Ascending aorta (tissue), 2 donors: ENCODE results near the gene GNAT2. TPM values are rescaled to one million over a fixed set of nuclear protein-coding genes. Genes with fewer than 3 reads are reported as not detected.

Experiments
- DNase-seq, 2 donors: peaks; one replicate each; pipeline ENCODE4 v3.0.0-alpha.2; 2019; ENCODE audit warnings: low spot score in 2 of 2
- H3K27ac ChIP-seq, 2 donors: fragments of 200-600 bp; sonication (generic); one replicate each; pipeline ENCODE4 v1.5.1; 2016 to 2017; ENCODE audit warnings: mild to moderate bottlenecking in 1 of 2
- H3K27me3 ChIP-seq: fragments of 200-600 bp; sonication (generic); one replicate; pipeline ENCODE4 v1.5.1; 2017
- H3K36me3 ChIP-seq, 2 donors: fragments of 200-600 bp; sonication (generic); one replicate each; pipeline ENCODE4 v1.5.1; 2016
- H3K4me1 ChIP-seq, 2 donors: fragments of 200-600 bp; sonication (generic); one replicate each; pipeline ENCODE4 v1.5.1; 2016 to 2017; ENCODE audit warnings: mild to moderate bottlenecking in 1 of 2
- H3K4me3 ChIP-seq, 2 donors: fragments of 200-600 bp; sonication (generic); one replicate each; pipeline ENCODE4 v1.5.1; 2016 to 2017; ENCODE audit warnings: mild to moderate bottlenecking in 1 of 2
- H3K9me3 ChIP-seq, 2 donors: fragments of 200-600 bp; sonication (generic); one replicate each; pipeline ENCODE4 v1.5.1; 2016
- intact Hi-C: fragments of 100-400 bp; cut with DNase I; formaldehyde crosslinking; loops from one replicate; pipeline ENCODE4 v1.15.1; 2023
- total RNA-seq: library from RNA; depleted of rRNA; stranded (reverse); fragments of >200 nt; gene quantifications from one replicate; pipeline ENCODE4 v1.1.0, GENCODE V29; 2016
- TF ChIP-seq, protein P1 (sequence below), 3 experiments: fragments of 200-600 bp in 2 of 3; fragments of 450-650 bp in 1 of 3; sonication (generic) in 2 of 3; IDR thresholded peaks; one replicate each; pipeline ENCODE4 v1.5.1; 2016 to 2019; ENCODE audit warnings: antibody characterized with exemption in 3 of 3, mild to moderate bottlenecking in 1 of 3, moderate library complexity in 1 of 3

Gene GNAT2
- total RNA-seq, 1 donor from 2014 or later = not detected

DNA sequence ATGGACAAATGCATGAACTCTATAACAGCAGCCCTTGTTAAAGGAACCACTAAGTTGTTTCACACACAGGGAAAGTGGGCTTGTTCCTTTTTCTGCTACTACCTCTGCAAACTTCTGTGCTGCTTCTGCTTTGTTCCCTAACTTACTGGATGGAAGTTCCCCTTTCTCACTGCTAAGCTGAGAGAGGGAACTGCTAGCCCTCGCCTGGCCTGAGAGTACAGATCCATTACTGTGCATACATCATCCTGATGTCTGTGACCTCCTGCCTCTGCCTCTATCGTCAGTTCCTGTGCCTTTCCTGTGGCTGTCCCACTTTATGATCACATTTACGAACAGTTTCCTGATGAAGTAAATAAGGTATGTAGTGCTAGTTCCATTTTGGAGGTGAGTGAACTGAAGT is 3.5 kb downstream of the GNAT2 start:
- H3K9me3 ChIP-seq = no peaks in the 10 kb centered on the region
- TF ChIP-seq, protein P1, sequence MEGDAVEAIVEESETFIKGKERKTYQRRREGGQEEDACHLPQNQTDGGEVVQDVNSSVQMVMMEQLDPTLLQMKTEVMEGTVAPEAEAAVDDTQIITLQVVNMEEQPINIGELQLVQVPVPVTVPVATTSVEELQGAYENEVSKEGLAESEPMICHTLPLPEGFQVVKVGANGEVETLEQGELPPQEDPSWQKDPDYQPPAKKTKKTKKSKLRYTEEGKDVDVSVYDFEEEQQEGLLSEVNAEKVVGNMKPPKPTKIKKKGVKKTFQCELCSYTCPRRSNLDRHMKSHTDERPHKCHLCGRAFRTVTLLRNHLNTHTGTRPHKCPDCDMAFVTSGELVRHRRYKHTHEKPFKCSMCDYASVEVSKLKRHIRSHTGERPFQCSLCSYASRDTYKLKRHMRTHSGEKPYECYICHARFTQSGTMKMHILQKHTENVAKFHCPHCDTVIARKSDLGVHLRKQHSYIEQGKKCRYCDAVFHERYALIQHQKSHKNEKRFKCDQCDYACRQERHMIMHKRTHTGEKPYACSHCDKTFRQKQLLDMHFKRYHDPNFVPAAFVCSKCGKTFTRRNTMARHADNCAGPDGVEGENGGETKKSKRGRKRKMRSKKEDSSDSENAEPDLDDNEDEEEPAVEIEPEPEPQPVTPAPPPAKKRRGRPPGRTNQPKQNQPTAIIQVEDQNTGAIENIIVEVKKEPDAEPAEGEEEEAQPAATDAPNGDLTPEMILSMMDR (IDR thresholded peaks at IDR 0.05) = no peak
- no peaks in the 10 kb centered on the region for H3K27me3 ChIP-seq
- intact Hi-C loops = no loop called here
- H3K4me1 ChIP-seq = peaks cover 0 to 4% of the 10 kb centered on the region in 2 donors
- H3K36me3 ChIP-seq = no peaks in the 10 kb centered on the region
- no peak overlapping the region for H3K4me3 ChIP-seq
- H3K27ac ChIP-seq = no peak overlapping the region
- peak in 1 of 2 donors; percentile 72 for DNase-seq

DNA sequence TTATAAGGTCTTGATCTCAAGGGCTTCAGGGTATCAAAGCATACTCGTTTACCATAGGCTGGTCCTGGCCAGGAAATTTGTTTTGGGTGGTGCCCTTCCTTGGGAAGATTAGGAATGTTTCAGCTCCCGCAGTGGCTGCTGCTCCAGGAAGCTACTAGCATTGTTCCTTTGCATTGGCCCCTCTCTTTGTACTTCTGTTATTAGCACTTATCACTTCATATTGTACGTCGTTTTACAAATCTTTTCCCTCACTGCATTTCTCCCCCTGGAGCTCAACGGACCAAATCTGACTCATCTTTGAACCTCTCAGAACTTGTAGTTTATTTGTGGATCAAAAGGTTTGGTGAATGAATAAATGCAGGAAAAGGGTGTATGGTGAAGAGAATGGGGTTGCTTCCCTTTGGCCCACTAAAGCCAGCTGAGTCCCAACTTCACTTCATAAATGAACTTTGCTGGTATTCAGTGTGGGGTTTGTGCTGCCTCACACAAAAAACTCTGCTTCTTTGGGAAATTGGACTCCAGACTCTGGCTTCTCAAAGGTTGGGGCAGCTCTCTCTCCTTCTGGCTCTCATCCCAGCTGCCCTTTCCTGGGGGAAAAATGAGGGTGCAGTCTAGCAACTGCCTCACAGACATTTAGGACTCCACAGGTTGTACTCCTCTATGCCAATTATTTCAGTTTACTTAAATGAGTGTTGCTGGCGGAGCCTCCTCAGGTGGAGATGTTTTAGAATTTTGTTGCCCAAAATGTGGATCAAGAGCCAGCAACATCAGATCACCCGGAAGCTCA is 5.9 kb downstream of the GNAT2 start:
- H3K4me1 ChIP-seq = no peaks in the 10 kb centered on the region
- TF ChIP-seq, protein P1 (IDR thresholded peaks at IDR 0.05) = no peak
- H3K36me3 ChIP-seq = no peaks in the 10 kb centered on the region
- H3K27ac ChIP-seq = no peak overlapping the region
- DNase-seq = no peak
- no peak overlapping the region for H3K4me3 ChIP-seq
- no peaks in the 10 kb centered on the region for H3K9me3 ChIP-seq
- intact Hi-C loops = no loop called here
- H3K27me3 ChIP-seq = no peaks in the 10 kb centered on the region

DNA sequence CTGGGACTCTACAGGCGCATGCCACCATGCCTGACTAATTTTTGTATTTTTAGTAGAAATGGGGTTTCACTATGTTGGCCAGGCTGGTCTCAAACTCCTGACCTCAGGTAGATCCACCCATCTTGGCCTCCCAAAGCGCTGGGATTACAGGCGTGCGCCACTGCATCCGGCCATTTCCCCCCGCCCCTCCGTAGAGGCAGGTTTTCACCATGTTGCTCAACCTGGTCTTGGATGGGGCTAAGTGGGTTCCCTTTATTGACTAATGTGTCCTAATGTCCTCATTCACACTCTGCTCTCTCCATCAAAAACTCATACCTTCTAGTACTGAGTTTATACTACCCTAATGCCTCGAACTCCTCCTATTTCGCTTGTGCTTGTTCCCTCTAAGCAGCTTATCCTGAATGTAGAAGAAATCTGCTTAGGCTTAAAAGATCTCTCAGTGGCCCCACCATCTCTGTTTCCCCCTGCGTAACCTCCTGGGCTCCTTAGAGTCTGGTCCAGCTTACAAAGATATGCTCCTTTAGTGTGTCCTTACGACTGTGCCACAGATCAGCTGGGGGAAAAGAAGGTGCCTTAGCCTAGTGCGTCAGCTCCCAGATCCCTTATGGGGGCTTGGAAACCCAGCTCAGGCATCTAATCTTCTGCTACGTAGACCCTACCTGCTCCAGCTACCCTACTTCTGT is 8.0 kb downstream of the GNAT2 start:
- Histone ChIP-seq H3K4me1 (no peaks in the 10 kb centered on the region), H3K9me3 (no peaks in the 10 kb centered on the region), H3K36me3 (no peaks in the 10 kb centered on the region), H3K4me3 (no peak overlapping the region), H3K27ac (no peak overlapping the region), H3K27me3 (no peaks in the 10 kb centered on the region)
- intact Hi-C loops = no loop called here
- DNase-seq = no peak
- TF ChIP-seq, protein P1 (IDR thresholded peaks at IDR 0.05) = no peak

DNA sequence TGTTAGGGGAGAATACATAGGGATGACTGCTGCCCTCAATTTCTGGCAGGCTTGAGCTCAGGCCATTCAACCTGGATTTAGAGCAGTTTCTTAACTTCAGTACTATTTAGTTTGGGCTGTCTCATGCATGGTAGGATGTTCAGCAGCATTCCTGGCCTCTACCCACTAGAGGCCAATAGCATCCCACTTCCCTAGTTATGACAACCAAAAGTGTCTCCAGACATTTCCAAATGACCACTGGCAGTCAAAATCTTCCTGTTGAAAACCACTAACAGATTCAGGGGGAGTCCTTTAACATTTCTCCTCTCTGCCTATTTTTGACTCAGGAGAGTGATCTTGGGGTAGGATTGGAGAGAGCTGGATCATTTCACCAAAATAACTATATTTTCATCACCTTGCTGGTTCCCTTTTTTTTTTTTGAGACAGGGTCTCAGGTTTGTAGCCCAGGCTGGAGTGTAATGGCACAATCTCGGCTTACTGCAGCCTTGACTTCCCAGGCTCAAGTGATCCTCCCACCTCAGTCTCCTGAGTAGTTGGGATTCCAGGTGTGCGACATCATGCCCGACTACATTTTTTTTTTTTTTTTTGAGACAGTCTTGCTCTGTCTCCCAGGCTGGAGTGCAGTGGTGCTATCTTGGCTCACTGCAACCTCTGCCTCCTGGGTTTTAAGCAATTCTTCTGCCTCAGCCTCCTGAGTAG is 8.7 kb downstream of the GNAT2 start:
- Histone ChIP-seq H3K4me3 (no peak overlapping the region), H3K36me3 (no peaks in the 10 kb centered on the region), H3K9me3 (no peaks in the 10 kb centered on the region), H3K4me1 (no peaks in the 10 kb centered on the region), H3K27ac (no peak overlapping the region), H3K27me3 (no peaks in the 10 kb centered on the region)
- no peak for DNase-seq
- intact Hi-C loops = no loop called here
- TF ChIP-seq, protein P1 (IDR thresholded peaks at IDR 0.05) = no peak

DNA sequence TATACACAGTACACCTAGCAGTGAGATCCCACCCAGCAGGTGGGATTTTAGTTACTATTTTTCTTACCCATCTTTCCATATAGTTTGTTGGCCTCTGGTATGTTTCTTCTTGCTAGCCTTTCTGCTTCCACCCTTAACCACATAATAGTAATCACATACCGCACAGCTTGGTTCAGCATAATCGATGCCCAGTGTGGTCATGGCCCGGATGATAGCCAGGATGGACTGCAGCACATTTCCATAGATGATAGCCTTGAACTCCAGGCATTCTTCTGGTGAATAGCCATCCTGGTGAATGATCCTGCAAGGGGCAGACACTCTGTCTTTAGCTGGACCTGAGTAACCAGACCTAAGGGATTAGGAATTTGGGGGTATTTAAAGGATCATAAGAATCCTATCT is 9.5 kb downstream of the GNAT2 start:
- TF ChIP-seq, protein P1 (IDR thresholded peaks at IDR 0.05) = no peak
- Histone ChIP-seq H3K27me3 (no peaks in the 10 kb centered on the region), H3K9me3 (no peaks in the 10 kb centered on the region), H3K36me3 (no peaks in the 10 kb centered on the region), H3K27ac (no peak overlapping the region), H3K4me3 (no peak overlapping the region), H3K4me1 (no peaks in the 10 kb centered on the region)
- DNase-seq = no peak
- intact Hi-C loops = no loop called here
